Measurements from ENCODE around the gene REV3L.

REV3L gene

DNA sequence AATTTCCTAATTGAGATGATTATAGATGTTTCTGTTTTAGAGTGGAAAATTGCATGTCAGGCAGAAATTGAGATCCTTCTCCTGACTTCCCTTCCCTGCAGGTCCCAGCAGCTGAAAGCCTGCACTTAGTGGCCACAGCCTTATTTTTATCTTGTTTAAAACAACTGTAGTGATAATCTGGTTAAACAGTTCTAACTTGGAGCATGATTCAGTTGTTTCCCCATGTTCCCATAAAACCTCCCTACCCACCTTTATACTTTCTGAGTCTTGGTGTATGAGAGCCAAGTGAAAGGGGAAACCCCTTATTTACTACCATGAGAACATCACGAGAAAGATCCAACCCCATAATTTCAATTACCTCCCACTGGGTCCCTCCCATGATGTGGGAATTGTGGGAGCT, 200.5 kb downstream of the REV3L start:
- no peak overlapping the region for H2AFZ ChIP-seq (ENCODE audit: low read length)
- no peak overlapping the region for H3K27ac ChIP-seq (ENCODE audit: low read length)
- no peaks in the 10 kb centered on the region for H4K20me1 ChIP-seq (ENCODE audit: insufficient read depth, low read length)
- no peaks in the 10 kb centered on the region for H3K27me3 ChIP-seq (replicated peaks; ENCODE audit: insufficient read depth, low read length)
- no peak overlapping the region for H3K4me3 ChIP-seq (ENCODE audit: low read length)
- no peak overlapping the region for H3K9ac ChIP-seq (ENCODE audit: low read length)
- no peak for DNase-seq
- no peaks in the 10 kb centered on the region for H3K9me3 ChIP-seq (replicated peaks; ENCODE audit: insufficient read depth, low read length)
- no peaks in the 10 kb centered on the region for H3K4me1 ChIP-seq (ENCODE audit: low read length)
- no peaks in the 10 kb centered on the region for H3K9me2 ChIP-seq (replicated peaks; ENCODE audit: insufficient read depth, low read length)
- H3F3A ChIP-seq (ENCODE audit: insufficient read depth, low read length), result no peaks in the 10 kb centered on the region
- TF ChIP-seq, protein P1, sequence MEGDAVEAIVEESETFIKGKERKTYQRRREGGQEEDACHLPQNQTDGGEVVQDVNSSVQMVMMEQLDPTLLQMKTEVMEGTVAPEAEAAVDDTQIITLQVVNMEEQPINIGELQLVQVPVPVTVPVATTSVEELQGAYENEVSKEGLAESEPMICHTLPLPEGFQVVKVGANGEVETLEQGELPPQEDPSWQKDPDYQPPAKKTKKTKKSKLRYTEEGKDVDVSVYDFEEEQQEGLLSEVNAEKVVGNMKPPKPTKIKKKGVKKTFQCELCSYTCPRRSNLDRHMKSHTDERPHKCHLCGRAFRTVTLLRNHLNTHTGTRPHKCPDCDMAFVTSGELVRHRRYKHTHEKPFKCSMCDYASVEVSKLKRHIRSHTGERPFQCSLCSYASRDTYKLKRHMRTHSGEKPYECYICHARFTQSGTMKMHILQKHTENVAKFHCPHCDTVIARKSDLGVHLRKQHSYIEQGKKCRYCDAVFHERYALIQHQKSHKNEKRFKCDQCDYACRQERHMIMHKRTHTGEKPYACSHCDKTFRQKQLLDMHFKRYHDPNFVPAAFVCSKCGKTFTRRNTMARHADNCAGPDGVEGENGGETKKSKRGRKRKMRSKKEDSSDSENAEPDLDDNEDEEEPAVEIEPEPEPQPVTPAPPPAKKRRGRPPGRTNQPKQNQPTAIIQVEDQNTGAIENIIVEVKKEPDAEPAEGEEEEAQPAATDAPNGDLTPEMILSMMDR (IDR thresholded peaks at IDR 0.05; ENCODE audit: low read length), result no peak
- no peak for TF ChIP-seq EZH2phosphoT487 (IDR thresholded peaks at IDR 0.05; ENCODE audit: low read length)
- TF ChIP-seq EZH2 (optimal IDR thresholded peaks at IDR 0.05; ENCODE audit: low read depth, low read length), result no peak
- H3K4me2 ChIP-seq (ENCODE audit: low read depth, low read length), result no peak overlapping the region
- no peaks in the 10 kb centered on the region for H3K36me3 ChIP-seq (replicated peaks; ENCODE audit: insufficient read depth, low read length)
- H3K79me2 ChIP-seq (ENCODE audit: low read length), result no peaks in the 10 kb centered on the region

DNA sequence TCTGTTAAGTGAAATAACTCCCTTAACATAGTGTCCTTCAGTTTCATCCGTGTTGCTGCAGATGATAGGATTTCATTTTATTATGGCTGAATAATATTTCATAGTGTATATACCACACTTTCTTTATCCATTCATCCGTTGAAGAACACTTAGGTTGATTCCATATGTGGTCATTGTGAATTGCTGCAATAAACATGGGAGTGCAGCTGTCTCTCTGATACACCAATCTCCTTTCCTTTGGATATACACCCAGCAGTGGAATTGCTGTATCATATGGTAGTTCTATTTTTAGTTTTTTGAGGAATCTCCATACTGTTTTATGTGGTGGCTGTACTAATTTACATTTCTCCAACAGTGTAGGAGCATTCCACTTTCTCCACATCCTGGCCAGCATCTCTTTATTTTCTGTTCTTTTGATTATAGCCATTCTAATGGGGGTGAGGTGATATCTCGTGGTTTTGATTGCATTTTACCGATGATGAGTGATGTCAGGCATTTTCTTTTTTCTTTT, 202.5 kb downstream of the REV3L start:
- Histone ChIP-seq H3F3A (ENCODE audit: insufficient read depth, low read length) (no peaks in the 10 kb centered on the region), H3K27ac (ENCODE audit: low read length) (no peak overlapping the region), H3K4me3 (ENCODE audit: low read length) (no peak overlapping the region), H3K79me2 (ENCODE audit: low read length) (no peaks in the 10 kb centered on the region), H4K20me1 (ENCODE audit: insufficient read depth, low read length) (no peaks in the 10 kb centered on the region), H3K9ac (ENCODE audit: low read length) (no peak overlapping the region), H3K4me2 (ENCODE audit: low read depth, low read length) (no peak overlapping the region), H3K4me1 (ENCODE audit: low read length) (no peaks in the 10 kb centered on the region), H3K27me3 (replicated peaks; ENCODE audit: insufficient read depth, low read length) (no peaks in the 10 kb centered on the region), H3K9me2 (replicated peaks; ENCODE audit: insufficient read depth, low read length) (no peaks in the 10 kb centered on the region), H3K9me3 (replicated peaks; ENCODE audit: insufficient read depth, low read length) (no peaks in the 10 kb centered on the region), H2AFZ (ENCODE audit: low read length) (no peak overlapping the region), H3K36me3 (replicated peaks; ENCODE audit: insufficient read depth, low read length) (no peaks in the 10 kb centered on the region)
- TF ChIP-seq, protein P1 (IDR thresholded peaks at IDR 0.05; ENCODE audit: low read length), result no peak
- TF ChIP-seq EZH2 (optimal IDR thresholded peaks at IDR 0.05; ENCODE audit: low read depth, low read length), result no peak
- TF ChIP-seq EZH2phosphoT487 (IDR thresholded peaks at IDR 0.05; ENCODE audit: low read length), result no peak
- no peak for DNase-seq

DNA sequence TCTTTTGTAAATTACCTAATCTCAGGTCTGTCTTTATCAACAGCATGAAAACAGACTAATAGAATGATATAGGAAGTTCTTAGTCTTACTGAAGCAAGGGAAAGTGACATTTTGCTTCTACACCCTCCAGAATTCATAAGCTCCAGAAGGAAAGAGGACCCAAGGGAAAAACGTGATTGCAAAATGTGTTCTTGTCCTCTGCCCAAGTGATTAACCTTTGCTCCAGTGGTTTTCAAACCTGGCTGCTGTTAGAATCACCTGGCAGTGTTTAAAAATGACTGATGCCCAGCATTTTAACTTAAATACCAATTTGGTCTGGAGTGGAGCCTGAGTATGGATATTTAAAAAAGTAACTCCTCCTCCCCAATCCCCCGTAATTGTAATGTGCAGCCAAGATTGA, 204.3 kb downstream of the REV3L start:
- no peaks in the 10 kb centered on the region for H4K20me1 ChIP-seq (ENCODE audit: insufficient read depth, low read length)
- no peak for DNase-seq
- no peaks in the 10 kb centered on the region for H3K9me2 ChIP-seq (replicated peaks; ENCODE audit: insufficient read depth, low read length)
- H3F3A ChIP-seq (ENCODE audit: insufficient read depth, low read length), result no peaks in the 10 kb centered on the region
- H3K36me3 ChIP-seq (replicated peaks; ENCODE audit: insufficient read depth, low read length), result no peaks in the 10 kb centered on the region
- H2AFZ ChIP-seq (ENCODE audit: low read length), result no peak overlapping the region
- TF ChIP-seq EZH2phosphoT487 (IDR thresholded peaks at IDR 0.05; ENCODE audit: low read length) (no peak), EZH2 (optimal IDR thresholded peaks at IDR 0.05; ENCODE audit: low read depth, low read length) (no peak)
- TF ChIP-seq, protein P1 (IDR thresholded peaks at IDR 0.05; ENCODE audit: low read length), result no peak
- no peak overlapping the region for H3K4me3 ChIP-seq (ENCODE audit: low read length)
- H3K4me2 ChIP-seq (ENCODE audit: low read depth, low read length), result no peak overlapping the region
- H3K4me1 ChIP-seq (ENCODE audit: low read length), result no peaks in the 10 kb centered on the region
- H3K9ac ChIP-seq (ENCODE audit: low read length), result no peak overlapping the region
- H3K27me3 ChIP-seq (replicated peaks; ENCODE audit: insufficient read depth, low read length), result no peaks in the 10 kb centered on the region
- H3K27ac ChIP-seq (ENCODE audit: low read length), result no peak overlapping the region
- H3K79me2 ChIP-seq (ENCODE audit: low read length), result no peaks in the 10 kb centered on the region
- H3K9me3 ChIP-seq (replicated peaks; ENCODE audit: insufficient read depth, low read length), result no peaks in the 10 kb centered on the region

Data from MM.1S (cell line).